C4-2B (cell line): ENCODE data around the gene PACSIN2.

Experiments used
- CTCF ChIP-seq: fragments of 450-650 bp; conservative IDR thresholded peaks from 2 replicates; pipeline ENCODE4 v1.5.1; 2017; ENCODE audit warnings: mild to moderate bottlenecking
- ZFX ChIP-seq: fragments of 450-650 bp; IDR thresholded peaks from 2 replicates; pipeline ENCODE4 v1.6.1; 2017

- TF ChIP-seq CTCF (no peak), ZFX (no peak)
These were observed 36.0 kb upstream of the PACSIN2 start for GRCh38 chr22:43050995-43051394.
